DOHH2 (cell line): ENCODE data around the gene ZBTB7C.

Experiments
- CTCF ChIP-seq: fragments of 200-600 bp; sonication (generic); IDR thresholded peaks from one replicate; pipeline ENCODE4 v1.5.1; 2014; ENCODE audit warnings: antibody characterized with exemption, mild to moderate bottlenecking, low read depth, low read length; ENCODE audit not compliant: poor library complexity, severe bottlenecking
- EZH2phosphoT487 ChIP-seq: fragments of 200-600 bp; sonication (generic); IDR thresholded peaks from 2 replicates; pipeline ENCODE4 v1.6.1; 2017; ENCODE audit warnings: borderline replicate concordance, mild to moderate bottlenecking, antibody characterized with exemption, low read length, moderate library complexity, mixed read lengths

DNA sequence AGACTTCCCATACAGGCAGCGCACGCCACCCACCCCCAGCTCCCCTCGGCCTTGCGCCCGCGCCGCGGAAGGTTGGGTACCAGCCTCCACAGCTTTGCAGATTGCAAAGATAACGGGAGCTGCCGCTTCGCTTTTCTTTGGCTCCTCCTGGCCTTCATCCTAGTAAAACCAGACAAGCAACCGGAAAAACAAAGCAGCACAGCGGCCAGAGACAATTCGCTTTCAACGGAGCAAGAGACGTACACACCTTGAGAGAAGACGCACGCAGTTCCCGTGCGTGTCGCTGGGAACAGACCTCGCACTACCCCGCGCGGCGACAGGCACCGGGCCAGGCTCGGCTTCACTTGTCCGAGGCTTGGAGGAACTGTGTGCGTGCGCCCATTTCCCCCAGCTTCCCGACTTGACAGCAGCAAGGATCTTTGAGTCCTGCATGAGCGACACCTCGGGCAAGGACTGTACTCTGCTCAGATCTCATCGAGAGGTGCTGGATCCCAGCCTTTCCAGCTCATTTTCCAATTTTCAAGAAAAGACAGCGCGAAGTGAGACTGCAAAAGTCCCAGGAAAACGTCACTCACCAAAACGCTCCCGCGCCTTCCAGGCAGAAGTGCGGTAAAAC is 964 bp downstream of the ZBTB7C start:
- TF ChIP-seq CTCF (no peak), EZH2phosphoT487 (no peak)
